Measurements from ENCODE around the gene NBPF19.
"Not testable (repeated sequence)": the region's sequence is repeated elsewhere in the genome, so short reads cannot be mapped to it uniquely, and the experiment has no call there.

NBPF19 gene
- total RNA-seq, result 4.7 to 6.2 (median 5.6) reads per million in 4 experiments

- not testable (repeated sequence) for DNase-seq
These were observed at the start of gene NBPF19 for GRCh38 chr1:149474745-149475144. NBPF19 (plus strand) TSS chr1:149475045; CDS start chr1:149475933, 888 bp downstream.

- DNase-seq, result not testable (repeated sequence)
These were observed 46.5 kb upstream of the NBPF19 start for GRCh38 chr1:149428317-149428716.

- DNase-seq, result not testable (repeated sequence)
These were observed 29.4 kb upstream of the NBPF19 start for GRCh38 chr1:149445451-149445850.

GRCh38 chr1:149452196-149452595 is 22.6 kb upstream of the NBPF19 start:
- DNase-seq, result not testable (repeated sequence)

GRCh38 chr1:149452652-149453051 is 22.2 kb upstream of the NBPF19 start:
- DNase-seq, result not testable (repeated sequence)

GRCh38 chr1:149558350-149558825 is 83.5 kb downstream of the NBPF19 start:
- DNase-seq, result not testable (repeated sequence)

GRCh38 chr1:149561806-149562205 is 87.0 kb downstream of the NBPF19 start:
- not testable (repeated sequence) for DNase-seq

- not testable (repeated sequence) for DNase-seq
These were observed 90.6 kb downstream of the NBPF19 start for GRCh38 chr1:149565485-149565884.

GRCh38 chr1:149572763-149573162 is 97.9 kb downstream of the NBPF19 start:
- not testable (repeated sequence) for DNase-seq

GRCh38 chr1:149585592-149585991 is 110.7 kb downstream of the NBPF19 start:
- DNase-seq, result not testable (repeated sequence)

All from effector CD8-positive, alpha-beta T cell (primary cell).